GM23248 (cell line): ENCODE data around the gene NDUFA12. TPM values are rescaled to one million over a fixed set of nuclear protein-coding genes. Genes with fewer than 3 reads are reported as not detected.

Source experiments
- DNase-seq: peaks from one replicate; pipeline ENCODE4 v3.0.0-alpha.2; 2015
- H2AFZ ChIP-seq: fragments of 200-600 bp; sonication (generic); 2 replicates; pipeline ENCODE4 v1.6.1; 2016; ENCODE audit warnings: antibody characterized with exemption
- H3F3A ChIP-seq: fragments of 200-600 bp; sonication (generic); 2 replicates; pipeline ENCODE4 v1.6.1; 2016; ENCODE audit warnings: mild to moderate bottlenecking, antibody characterized with exemption, mixed run types; ENCODE audit not compliant: insufficient read depth
- H3K27ac ChIP-seq: fragments of 200-600 bp; sonication (generic); 2 replicates; pipeline ENCODE4 v1.5.1; 2016; ENCODE audit warnings: mild to moderate bottlenecking
- H3K27me3 ChIP-seq: fragments of 200-600 bp; sonication (generic); replicated peaks from 2 replicates; pipeline ENCODE4 v1.6.1; 2016; ENCODE audit warnings: mild to moderate bottlenecking; ENCODE audit not compliant: insufficient read depth
- H3K36me3 ChIP-seq: fragments of 200-600 bp; sonication (generic); 2 replicates; pipeline ENCODE4 v1.6.1; 2016; ENCODE audit warnings: low read depth, mild to moderate bottlenecking
- H3K4me1 ChIP-seq: fragments of 200-600 bp; sonication (generic); 2 replicates; pipeline ENCODE4 v1.6.1; 2016; ENCODE audit warnings: mild to moderate bottlenecking; ENCODE audit not compliant: insufficient read depth
- H3K4me2 ChIP-seq: fragments of 200-600 bp; sonication (generic); one replicate; pipeline ENCODE4 v1.6.1; 2016; ENCODE audit warnings: mild to moderate bottlenecking; ENCODE audit not compliant: unreplicated experiment
- H3K4me3 ChIP-seq: fragments of 200-600 bp; sonication (generic); 2 replicates; pipeline ENCODE4 v1.5.1; 2016; ENCODE audit warnings: mild to moderate bottlenecking
- H3K79me2 ChIP-seq: fragments of 200-600 bp; sonication (generic); 2 replicates; pipeline ENCODE4 v1.6.1; 2016; ENCODE audit warnings: mild to moderate bottlenecking; ENCODE audit not compliant: insufficient read depth
- H3K9ac ChIP-seq: fragments of 200-600 bp; sonication (generic); 2 replicates; pipeline ENCODE4 v1.6.1; 2016; ENCODE audit warnings: mild to moderate bottlenecking
- H3K9me2 ChIP-seq: fragments of 200-600 bp; sonication (generic); 2 replicates; pipeline ENCODE4 v1.6.1; 2016; ENCODE audit warnings: mixed run types, mild to moderate bottlenecking, moderate library complexity; ENCODE audit not compliant: insufficient read depth
- H3K9me3 ChIP-seq: fragments of 200-600 bp; sonication (generic); one replicate; pipeline ENCODE4 v1.6.1; 2017; ENCODE audit warnings: low read depth
- H4K20me1 ChIP-seq: fragments of 200-600 bp; sonication (generic); 2 replicates; pipeline ENCODE4 v1.6.0; 2016; ENCODE audit not compliant: insufficient read depth
- EZH2 ChIP-seq: fragments of 200-600 bp; sonication (generic); IDR thresholded peaks from 2 replicates; pipeline ENCODE4 v1.6.1; 2018; ENCODE audit warnings: antibody characterized with exemption, mild to moderate bottlenecking; ENCODE audit not compliant: insufficient read depth, poor library complexity, severe bottlenecking
- EZH2phosphoT487 ChIP-seq: fragments of 200-600 bp; sonication (generic); IDR thresholded peaks from 2 replicates; pipeline ENCODE4 v1.6.1; 2018; ENCODE audit warnings: antibody characterized with exemption, moderate library complexity, mild to moderate bottlenecking, low read depth; ENCODE audit not compliant: insufficient read depth
- WGBS, 2 experiments: methylation state at CpG; one replicate each; pipeline ENCODE4 v1.1.6; 2015 to 2017; ENCODE audit warnings: low lambda C conversion rate in 2 of 2, low coverage in 1 of 2; ENCODE audit errors: missing lambda C conversion rate in 2 of 2; 5-methylcytosine and 5-hydroxymethylcytosine counted together
- in situ Hi-C: fragments of 300-500 bp; cut with MboI; formaldehyde crosslinking; loops from 2 replicates; pipeline ENCODE4 v1.15.0; 2020
- polyA plus RNA-seq: library from polyadenylated mRNA; unstranded; fragments of >200 nt; fragmentation: Nextera tagmentation; extraction: Ambion mirVana; gene quantifications from 2 replicates; pipeline ENCODE4 v1.2.1, GENCODE V29; 2016
- total RNA-seq: library from RNA; depleted of rRNA; stranded (reverse); fragments of >200 nt; shearing (Covaris generic); gene quantifications from 2 replicates; pipeline ENCODE4 v1.2.3, GENCODE V29; 2014

The NDUFA12 gene
- total and polyA plus RNA-seq, 2 experiments from 2014 or later: 122 to 169 TPM

GRCh38 chr12:94961256-94961824 is 42.2 kb downstream of the NDUFA12 start:
- no peaks in the 10 kb centered on the region for H3K36me3 ChIP-seq
- no peaks in the 10 kb centered on the region for H3K79me2 ChIP-seq
- no peak overlapping the region for H3K27ac ChIP-seq
- no peak for DNase-seq
- H3K9ac ChIP-seq: no peak overlapping the region
- H3F3A ChIP-seq: no peaks in the 10 kb centered on the region
- TF ChIP-seq EZH2phosphoT487 (no peak), EZH2 (no peak)
- peaks cover 6% of the 10 kb centered on the region; the same call in 1 of the 2 replicates for H3K9me2 ChIP-seq
- H3K27me3 ChIP-seq: no peaks in the 10 kb centered on the region
- H2AFZ ChIP-seq: no peak overlapping the region
- H4K20me1 ChIP-seq: no peaks in the 10 kb centered on the region
- no peak overlapping the region for H3K4me3 ChIP-seq
- in situ Hi-C loops: no loop called here
- 0 out of 2 replicates have a peak, but pooled peaks cover 3% of the 10 kb centered on the region for H3K4me1 ChIP-seq
- H3K4me2 ChIP-seq: no peak overlapping the region
- H3K9me3 ChIP-seq: no peaks in the 10 kb centered on the region

- no peaks in the 10 kb centered on the region for H4K20me1 ChIP-seq
- H3K9me3 ChIP-seq: no peaks in the 10 kb centered on the region
- H3K4me1 ChIP-seq: peaks cover 5% of the 10 kb centered on the region
- no peak for DNase-seq
- H3K36me3 ChIP-seq: no peaks in the 10 kb centered on the region
- H3K27me3 ChIP-seq: no peaks in the 10 kb centered on the region
- H3K79me2 ChIP-seq: no peaks in the 10 kb centered on the region
- no peak overlapping the region for H3K9ac ChIP-seq
- no peak overlapping the region for H3K27ac ChIP-seq
- H3K4me3 ChIP-seq: no peak overlapping the region
- in situ Hi-C loops: no loop called here
- no peak overlapping the region for H3K4me2 ChIP-seq
- no peak overlapping the region for H2AFZ ChIP-seq
- peaks cover 6% of the 10 kb centered on the region; the same call in 1 of the 2 replicates for H3K9me2 ChIP-seq
- no peak for TF ChIP-seq EZH2phosphoT487
- no peak for TF ChIP-seq EZH2
- no peaks in the 10 kb centered on the region for H3F3A ChIP-seq
Observed at GRCh38 chr12:94957006-94957405, 46.5 kb downstream of the NDUFA12 start.

GRCh38 chr12:94954948-94955592 is 48.4 kb downstream of the NDUFA12 start:
- no peak overlapping the region for H3K9ac ChIP-seq
- H2AFZ ChIP-seq: no peak overlapping the region
- in situ Hi-C loops: no loop called here
- no peak overlapping the region for H3K4me2 ChIP-seq
- no peak overlapping the region for H3K4me3 ChIP-seq
- no peak overlapping the region for H3K27ac ChIP-seq
- H3F3A ChIP-seq: no peaks in the 10 kb centered on the region
- 52 to 54% methylated on average over 10 of the region's 10 CpGs for WGBS, 2 experiments
- no peak for DNase-seq
- TF ChIP-seq EZH2phosphoT487 (no peak), EZH2 (no peak)
- H3K9me2 ChIP-seq: no peaks in the 10 kb centered on the region
- H3K79me2 ChIP-seq: no peaks in the 10 kb centered on the region
- H3K9me3 ChIP-seq: no peaks in the 10 kb centered on the region
- no peaks in the 10 kb centered on the region for H3K36me3 ChIP-seq
- no peaks in the 10 kb centered on the region for H3K27me3 ChIP-seq
- H3K4me1 ChIP-seq: peaks cover 6% of the 10 kb centered on the region
- no peaks in the 10 kb centered on the region for H4K20me1 ChIP-seq

- Histone ChIP-seq H4K20me1 (no peaks in the 10 kb centered on the region), H3K9me2 (no peaks in the 10 kb centered on the region), H3K4me3 (no peak overlapping the region), H3F3A (no peaks in the 10 kb centered on the region), H3K9ac (no peak overlapping the region), H3K79me2 (no peaks in the 10 kb centered on the region), H2AFZ (no peak overlapping the region), H3K36me3 (no peaks in the 10 kb centered on the region), H3K27ac (no peak overlapping the region), H3K27me3 (no peaks in the 10 kb centered on the region), H3K4me1 (peaks cover 6% of the 10 kb centered on the region), H3K4me2 (no peak overlapping the region), H3K9me3 (no peaks in the 10 kb centered on the region)
- TF ChIP-seq EZH2phosphoT487 (no peak), EZH2 (no peak)
- peak; percentile 44 for DNase-seq
- WGBS, 2 experiments: 0 to 7% methylated on average over 1 of the region's 1 CpG
- in situ Hi-C loops: no loop called here
Observed at GRCh38 chr12:94954029-94954685, 49.3 kb downstream of the NDUFA12 start.
